Activated T-cell treated with anti-CD3 and anti-CD28 coated beads, Interleukin-2, amount 50 U/mL, for 48 hours (primary cell): ENCODE data around the gene LRRC8D.

Source experiments
- DNase-seq, 2 experiments: peaks; one replicate each; pipeline ENCODE4 v3.0.0-alpha.2; 2020

LRRC8D gene

DNA sequence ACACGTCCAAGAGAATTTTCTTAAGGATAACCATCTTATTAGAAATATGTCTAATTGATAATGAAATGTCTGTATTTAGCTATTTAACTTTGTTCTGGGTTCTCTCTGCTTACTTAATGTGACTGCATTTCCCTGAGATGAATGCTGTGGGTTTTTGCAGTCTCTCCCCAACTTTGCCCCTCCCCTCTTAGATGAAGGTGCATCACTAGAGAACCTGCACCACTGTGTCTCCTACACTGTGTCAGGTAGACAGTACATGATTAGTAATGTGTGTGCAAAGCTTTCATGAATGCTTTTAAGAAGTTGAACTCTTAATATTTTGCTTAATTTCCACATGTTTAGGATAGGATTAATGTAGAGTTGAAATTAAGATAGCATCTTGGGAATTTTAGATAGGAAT, 51.7 kb downstream of the LRRC8D start:
- no peak for DNase-seq

DNA sequence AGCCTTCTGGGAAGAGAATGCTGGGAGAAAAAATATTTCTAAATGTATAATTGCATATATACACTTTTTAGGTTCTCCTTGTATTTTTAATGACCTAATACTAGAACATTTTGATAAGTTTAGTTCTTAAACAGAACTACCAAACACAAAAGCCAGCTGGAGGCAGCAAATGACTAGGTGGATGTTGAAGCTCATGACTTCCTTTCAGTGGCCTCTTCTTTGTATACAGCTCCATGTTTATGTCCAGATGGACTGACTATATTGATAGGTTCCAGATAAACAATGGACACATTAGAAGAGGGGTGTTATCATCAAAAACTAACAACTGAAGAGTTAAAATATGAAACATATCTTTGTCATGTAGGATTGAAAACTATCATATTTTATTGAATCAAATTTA, 52.5 kb downstream of the LRRC8D start:
- no peak for DNase-seq

DNA sequence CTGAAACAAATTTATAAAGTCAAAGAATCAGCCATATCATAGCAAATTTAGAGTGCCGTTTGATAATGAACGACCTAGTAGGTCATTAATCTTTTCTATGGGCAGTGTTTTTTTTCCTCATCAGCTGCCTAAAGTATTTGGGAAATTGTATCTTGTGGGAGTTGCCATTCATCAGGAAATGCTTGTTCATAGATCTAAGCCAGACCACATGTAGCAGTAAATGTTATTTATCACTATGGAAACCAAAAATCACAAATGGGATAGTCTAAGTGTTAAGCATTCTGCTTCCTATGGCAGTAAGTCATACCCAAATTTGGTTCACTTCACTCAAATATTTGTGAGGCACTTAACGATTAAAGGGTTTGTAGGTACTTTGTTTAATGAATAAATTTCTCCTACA, 52.9 kb downstream of the LRRC8D start:
- DNase-seq: no peak

DNA sequence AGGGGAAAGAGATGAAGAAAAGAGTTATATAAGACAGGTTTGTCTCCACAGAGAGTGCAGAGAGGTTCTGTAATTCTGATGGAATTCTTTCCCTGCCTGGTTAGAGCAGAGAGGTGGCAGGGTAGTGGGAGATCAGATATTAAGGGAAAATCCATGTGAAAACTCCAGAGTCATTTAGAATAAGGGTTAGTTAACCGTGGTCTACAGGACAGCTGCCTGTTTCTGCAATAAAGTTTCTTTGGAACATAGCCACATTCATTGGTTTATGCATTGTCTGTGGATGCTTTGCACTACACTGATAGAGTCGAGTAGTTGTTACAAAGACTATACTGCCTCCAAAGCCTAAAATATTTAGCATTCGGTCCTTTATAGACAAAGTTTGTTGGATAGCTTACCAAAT, 55.6 kb downstream of the LRRC8D start:
- no peak for DNase-seq

DNA sequence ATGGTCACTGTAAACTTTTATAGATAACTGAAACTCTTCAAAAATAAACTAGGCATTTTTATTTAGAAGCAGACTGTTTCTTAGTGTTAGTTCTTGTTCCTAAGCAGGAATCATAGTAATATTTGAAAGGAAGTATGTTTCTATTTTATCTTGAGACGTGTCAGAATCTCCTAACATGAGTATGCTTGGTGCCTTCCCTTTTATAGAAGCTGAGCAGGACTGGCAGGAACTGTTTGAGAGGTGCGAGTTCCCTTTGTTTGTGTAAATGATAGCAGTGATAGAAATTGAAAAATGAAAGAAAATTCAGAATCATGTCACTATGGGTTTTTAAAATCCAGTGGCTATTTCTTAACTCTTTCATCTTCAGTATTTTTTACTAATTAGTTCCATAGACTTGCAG, 56.9 kb downstream of the LRRC8D start:
- DNase-seq: no peak

DNA sequence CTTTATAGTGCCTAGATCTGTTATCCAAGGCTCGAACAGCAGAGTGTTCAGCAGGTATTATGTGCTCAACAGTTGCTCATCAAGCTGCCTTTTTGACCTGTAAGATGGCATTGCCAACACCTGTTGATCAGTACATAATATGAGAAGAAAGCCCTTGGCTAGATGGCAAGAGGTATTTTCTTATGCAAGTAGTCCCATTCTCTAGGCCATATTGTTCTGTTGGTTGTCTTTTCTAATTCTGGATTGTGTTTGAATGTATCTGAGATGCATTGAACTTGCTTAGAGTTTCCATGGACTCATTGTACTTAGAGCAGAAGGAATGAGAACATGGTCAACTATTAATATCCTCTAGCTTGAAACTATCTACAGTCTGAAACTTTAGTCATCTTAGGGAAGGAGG, 57.4 kb downstream of the LRRC8D start:
- DNase-seq: no peak

DNA sequence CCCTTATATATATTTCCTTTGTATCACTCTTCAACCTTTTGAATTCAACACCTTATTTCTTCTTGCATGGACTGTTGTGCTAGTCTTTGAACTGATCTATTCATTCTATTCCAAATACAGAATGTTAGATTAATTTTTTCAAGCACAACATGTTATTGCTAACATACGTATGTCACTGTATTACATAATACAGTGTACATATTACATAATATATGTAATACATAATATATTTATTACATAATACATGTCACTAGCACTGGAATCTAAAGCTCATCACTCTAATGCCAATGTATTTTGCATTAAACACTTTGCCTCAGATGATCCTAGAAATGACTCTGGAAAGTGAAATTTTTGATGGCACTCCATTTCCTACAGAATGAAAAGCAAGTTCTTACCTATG, 59.8 kb downstream of the LRRC8D start:
- DNase-seq: no peak

DNA sequence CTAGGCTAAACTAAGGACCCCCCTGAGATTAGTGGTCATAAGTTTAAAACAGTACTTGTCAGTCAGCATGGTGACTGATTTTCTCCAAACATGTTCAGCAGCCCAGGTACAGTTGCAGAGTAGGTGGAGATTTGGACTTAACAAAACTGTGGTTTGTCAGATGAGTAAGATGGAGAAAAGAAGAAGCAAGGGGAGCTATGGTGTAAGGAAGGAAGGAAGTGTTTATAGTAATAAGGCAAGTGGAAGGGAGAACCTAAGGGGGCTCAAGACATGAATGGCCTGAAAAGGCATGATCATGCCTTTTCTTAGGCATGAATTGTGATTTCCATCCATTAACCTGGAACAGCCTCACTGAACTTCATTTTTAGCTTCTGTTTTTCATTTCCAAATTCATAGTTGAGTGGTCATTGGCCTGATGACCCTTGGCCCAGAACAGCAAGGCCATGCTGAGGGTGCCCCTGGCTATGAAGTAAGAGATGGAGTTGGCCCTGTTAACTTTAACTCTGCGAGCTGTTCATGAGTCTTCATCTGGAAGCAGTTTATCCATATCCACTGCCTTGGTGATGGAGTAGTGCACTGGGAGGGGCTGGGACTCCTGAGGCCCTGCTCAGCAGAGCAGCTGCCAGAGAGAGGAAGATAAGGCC, 60.7 kb downstream of the LRRC8D start:
- no peak for DNase-seq

DNA sequence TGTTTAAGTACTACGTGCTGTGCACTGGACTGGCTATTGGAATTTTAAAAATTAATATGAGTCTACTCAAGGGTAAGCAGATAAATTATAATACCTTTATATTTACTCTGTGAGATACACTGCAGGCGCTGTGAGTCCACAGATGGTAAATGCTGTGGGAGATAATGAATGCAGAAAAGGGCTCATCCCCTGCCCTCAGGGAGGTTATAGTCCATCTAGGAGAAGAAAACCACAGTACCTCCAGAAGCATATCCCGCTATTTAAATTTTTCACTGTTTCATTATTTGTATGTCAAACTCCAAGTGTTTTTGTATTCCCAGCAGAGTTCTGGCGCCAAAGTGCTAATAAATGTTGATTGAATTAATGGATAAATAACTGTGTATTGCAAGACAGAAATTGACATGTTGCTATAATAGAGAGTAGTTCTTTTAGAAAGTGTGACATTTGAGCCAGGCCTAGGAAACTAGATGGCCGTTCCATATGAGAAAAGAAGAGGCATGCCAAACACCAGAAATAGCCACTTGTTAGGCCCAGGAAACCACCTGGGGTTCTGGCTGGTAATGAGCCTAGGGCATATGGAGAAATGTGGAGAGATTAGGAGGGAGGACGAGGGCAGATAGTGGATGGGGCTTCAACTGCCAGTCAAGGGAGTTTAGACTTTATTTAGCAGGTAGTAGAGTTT, 61.7 kb downstream of the LRRC8D start:
- DNase-seq: no peak

DNA sequence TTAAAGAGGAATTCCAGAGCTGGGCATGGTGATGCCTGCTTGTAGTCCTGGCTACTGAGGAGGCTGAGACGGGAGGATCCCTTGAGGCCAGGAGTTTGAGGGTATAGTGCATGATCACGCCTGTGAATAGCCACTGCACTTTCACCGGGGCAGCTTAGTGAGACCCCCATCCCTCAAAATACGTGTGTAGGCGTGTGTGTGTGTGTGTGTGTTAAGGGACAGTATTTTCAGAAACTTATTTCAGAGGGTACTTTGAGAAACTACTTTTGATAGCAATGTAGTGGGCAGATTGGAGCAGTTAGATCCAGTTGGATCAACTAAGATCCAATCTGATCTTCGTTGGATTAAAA, 62.2 kb downstream of the LRRC8D start:
- DNase-seq: no peak

DNA sequence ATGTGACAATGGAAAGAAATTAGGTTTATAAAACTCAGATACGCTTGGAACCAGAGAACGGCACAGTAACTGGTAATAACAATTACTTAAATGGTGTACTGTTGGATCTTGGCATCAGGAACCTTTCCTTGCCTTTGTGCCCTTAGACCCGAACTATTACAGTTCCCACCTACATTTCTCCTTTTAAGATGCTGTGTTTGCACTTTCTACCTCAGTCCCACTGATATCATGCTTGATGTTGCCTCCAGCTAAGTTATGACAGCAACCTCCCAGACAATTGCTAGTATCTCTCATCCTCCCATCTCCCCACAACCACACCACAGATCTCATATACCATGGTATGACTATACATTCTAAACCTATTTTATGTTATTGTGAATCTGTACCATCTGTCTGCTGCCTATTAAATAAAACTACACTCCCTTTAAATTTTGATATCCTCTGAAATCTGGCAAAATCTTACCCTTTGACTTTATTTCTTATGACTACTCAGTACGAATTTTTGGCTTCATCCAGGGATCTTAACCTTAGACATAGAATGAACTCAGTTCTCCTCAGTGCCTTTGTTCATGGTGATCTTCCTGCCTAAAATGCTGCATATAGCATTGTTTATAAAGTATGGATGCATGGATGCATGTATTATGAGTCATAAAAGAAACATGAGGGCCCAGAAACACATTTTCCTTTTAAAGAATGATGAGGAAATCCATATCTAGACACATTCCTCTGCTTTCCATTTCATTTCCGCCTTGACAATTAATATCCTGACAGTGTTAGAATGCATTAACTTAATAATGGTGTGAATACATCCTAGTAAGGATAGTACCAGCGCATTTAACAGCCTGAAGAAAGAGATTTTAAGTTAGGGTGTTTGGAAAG, 64.1 kb downstream of the LRRC8D start:
- no peak for DNase-seq

DNA sequence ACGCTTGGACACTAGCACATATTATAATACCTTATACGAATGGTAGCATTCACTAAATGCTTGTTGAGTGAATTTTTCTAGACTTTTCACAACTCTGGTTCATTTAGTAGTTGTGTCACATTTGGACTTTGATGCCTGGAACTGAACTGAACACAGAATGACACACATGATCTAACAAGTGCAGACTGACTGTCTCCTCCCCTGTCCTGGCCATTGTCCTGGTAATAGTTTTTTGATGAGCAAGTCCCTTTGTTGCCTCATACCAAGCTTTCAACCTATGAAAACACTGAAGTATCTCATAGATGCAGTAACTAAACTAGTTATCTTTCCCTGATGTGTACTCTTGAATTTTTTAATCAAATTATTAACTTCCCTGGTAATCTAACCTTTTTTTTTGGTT, 66.4 kb downstream of the LRRC8D start:
- DNase-seq: no peak

DNA sequence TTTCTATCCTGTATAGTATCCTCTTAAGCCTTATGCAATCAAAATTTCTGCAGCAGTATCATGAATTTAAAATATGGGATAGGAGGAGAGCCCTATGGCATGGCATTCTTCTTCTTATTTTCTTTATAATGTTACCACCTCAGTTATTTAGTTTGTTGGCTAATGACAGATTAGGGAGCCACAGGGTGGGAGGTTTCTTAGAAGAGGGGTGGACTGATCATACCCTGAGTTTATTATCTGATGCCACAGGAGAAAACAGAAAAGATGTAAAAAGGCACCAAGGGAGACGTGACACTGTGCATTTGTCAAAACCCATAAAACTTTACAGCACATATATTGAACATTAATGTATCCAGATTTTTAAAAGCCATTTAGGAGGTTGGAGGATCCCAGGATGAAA, 66.9 kb downstream of the LRRC8D start:
- DNase-seq: no peak

DNA sequence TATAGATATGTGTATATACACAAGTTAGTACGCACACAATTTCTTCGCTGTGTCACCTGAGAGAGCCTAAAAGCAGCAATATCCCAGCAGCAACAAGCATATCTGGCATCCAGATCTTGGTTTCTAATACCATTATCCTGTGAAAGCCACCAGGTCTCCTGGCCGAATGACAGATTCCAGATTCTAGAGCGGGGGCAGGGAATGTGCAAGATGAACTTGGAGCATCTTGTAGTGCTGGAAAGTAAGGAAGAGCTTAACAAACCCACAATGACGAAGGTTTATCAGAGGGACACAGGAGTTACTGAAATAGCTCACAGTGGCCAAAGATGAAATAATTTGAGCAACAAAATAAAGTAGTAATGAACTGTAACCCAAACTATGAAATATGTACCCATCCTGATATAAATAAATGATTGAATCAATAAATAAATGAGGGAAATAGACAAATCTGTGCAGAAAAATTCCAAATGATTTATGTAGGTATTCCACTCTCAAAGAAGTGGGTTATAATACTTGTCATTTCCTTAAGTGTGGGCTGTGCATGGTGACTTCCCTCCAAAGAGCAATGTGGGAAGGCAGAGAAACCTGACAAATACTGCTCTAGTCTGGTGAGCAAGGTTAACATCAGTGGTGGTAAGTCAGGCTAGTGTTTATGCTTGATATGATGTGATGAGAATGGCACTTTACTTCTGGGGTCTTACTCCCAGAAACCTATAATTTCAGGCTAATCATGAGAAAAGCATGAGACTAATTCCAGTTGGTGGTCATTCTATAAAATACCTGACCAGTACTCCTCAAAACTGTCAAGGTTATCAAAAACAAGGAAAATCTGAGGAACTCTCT, 67.9 kb downstream of the LRRC8D start:
- no peak for DNase-seq

DNA sequence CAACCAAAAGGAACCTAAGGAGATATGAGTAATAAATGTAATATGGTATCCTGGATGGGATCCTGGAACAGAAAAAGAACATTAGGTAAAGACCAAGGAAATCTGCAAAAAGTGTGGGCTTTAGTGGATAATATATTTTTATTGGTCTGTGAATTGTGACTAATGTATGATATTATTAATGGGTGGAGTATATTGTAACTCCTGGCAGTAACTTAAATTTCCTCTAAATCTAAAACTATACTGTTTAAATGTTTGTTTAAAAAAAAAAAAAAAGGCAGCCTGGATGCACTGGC, 68.4 kb downstream of the LRRC8D start:
- no peak for DNase-seq

DNA sequence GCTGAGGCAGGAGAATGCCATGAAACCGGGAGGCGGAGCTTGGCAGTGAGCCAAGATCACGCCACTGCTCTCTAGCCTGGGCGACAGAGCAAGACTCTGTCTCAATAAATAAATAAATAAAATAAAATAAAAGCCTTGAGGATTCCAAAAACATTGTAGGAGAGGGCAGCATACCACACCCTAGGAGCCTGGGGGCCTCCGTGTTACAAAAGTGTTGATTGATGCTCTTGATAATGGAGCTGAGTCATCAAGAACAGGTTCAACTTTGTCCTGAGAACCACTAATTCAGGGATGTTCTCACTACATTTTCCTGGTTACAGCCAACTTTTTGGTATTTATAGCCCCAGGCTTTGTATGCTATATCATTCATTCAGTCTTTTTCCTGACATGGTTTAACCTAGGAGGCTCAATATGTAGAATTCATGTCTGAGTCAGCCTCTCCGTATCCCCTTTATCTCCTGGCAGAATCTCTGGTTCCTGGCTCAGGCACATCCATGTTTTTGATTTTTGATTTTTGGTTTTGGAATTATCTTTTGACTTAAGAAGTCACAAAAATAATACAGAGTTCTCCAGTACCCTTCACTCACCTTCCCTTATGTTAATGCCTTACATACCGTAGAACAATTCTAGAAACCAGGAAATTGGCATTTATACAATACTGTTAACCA, 69.4 kb downstream of the LRRC8D start:
- no peak for DNase-seq

DNA sequence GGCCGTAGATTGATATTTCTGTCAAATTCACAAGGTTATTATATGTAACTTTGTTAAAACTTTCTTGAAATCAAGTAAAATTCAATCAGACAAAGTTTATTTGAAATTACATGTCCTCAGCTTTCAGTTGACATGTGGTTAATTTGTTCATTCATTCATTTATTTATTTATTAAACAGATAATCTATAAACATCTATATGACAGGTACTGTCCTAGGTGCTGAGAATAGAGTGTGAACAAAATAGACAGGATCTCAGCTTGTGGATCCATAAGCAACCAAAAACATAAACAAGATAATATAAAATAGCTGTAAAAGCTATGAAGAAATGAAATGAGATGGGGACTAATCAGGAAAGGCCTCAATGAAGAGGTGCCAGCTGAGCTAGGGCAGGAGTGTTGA, 72.0 kb downstream of the LRRC8D start:
- no peak for DNase-seq

DNA sequence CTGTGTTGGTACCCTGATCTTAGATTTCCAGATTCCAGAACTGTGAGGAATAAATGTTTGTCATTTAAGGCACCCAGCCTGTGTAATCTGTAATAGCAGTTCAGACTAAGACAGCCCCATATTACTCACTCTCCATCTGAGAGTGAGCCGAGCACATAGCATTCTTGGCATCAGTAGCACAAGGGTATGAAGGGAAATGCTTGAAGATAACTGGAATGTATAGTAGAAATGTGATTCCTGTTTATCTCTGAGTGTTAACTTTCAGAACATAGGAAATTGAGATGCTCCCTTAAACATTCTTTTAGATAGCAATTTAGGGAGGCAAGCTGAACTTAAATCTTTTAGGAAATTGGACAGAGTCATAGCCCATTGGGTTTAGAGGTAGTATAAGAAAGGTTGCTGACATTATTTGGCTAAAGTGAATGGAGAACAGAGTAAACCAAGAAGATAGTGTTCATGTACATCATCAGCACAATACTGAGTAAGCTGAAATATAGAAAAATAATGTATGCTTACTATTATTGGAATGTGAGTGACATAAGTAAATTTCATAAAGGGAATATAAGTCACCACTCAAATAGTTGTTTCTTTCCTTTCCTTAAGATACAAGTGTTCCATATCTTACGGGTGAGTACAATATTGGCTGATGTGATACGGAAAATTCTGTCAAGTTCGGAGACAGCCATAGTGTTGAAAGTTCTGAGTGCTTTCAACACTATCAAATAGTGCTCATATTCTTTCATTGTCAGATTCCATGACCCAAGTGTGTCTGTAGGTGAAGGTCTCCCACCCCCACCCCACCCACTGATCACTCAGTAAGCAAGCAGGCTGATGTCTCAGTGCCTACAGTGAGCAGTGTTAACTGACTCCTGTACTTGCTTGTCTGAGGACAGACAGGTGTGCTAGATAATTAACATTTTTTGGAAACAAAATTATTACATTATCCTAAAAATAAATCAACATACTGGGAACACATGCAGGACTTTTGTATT, 73.7 kb downstream of the LRRC8D start:
- DNase-seq: no peak

DNA sequence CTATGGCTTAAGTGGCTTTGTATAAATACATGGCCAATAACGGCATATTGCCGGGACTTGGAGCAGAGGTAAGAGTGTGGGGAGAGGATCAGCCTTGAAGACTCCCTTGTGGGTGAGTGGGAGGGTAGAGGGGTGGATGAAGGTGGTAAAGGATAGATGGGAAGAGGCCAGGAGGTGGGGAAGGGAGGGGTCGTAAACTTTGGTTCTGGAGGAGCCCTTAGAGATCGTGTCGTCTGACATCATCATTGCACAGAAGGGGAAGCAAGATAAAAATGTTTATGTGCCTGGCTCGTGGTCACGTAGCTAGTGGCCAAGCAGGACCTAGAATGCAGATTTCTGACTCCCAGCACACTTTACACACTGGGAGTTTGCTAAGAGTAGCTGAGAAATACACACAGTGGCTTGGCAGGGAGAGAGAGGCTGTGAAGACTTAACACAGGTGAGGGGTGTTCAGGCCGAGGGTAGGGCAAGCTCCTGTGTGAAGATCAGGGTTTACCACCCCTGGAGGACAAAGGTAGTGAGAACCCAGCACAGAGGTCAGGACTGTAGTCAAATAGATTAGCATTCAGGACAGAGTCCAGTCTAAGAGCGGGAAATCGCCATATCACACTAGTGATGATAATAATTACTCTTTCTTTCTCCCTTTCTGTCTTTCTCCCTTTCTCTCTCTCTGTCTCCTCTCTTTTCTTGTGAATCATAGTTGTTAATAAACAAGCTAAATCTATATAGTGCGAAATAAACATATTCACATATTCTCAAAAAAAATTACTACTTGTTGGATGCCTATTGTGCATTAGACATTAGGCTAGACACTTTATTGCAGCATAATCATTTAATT, 75.5 kb downstream of the LRRC8D start:
- DNase-seq: no peak

DNA sequence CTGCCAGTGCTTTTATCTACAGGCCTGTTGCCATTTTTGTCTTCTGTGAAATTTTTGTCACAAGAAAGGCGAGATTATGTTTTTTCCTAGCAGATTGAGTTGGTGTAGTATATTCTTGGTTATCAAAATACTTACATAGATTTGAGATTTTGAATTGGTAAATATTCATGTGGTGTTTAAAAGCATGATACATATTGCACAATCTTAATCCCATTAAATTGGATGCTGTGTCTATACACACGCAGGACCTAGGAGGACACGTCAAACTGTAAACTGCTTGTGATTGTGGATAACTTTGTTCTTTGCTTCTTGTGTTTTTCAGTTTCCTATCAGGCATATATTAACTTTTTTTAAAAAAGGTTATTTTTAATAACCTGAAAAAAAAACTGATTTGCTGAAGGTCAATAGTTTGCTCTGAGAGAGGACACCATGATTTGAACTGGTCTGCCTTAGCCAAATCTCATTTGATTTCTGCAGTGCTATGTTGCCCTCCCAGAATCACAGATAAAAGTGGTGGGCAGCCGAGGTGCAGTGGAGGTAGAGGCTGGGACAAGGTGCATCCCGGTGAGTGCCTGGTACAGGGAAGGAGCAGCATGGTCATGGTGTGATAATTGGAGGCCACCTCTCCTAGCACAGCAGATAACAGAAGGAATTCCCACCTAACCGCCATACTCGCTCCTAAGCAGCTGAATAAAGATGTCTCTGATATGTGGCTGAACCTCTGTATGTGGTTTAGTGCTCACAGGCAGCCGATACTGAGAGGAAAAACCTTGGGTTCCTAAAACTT, 76.7 kb downstream of the LRRC8D start:
- no peak for DNase-seq
